Activated B cell treated with CpG ODN at 0.5 μM for 24 hours (primary cell): ENCODE data around the gene KAT2B. TPM values are rescaled to one million over a fixed set of nuclear protein-coding genes. Genes with fewer than 3 reads are reported as not detected.
A peak's percentile ranks its signal among the peaks of the same experiment; 100 is the strongest.

Experiments
- ATAC-seq: fragments of 200-7000 bp; cut with Tn5 transposase; one replicate; pipeline ENCODE4 v1.10.0; 2021; ENCODE audit warnings: low read depth, mild to moderate bottlenecking, moderate library complexity
- CTCF ChIA-PET: fragments of 350-600 bp; sonication (Branson Sonifier 250); formaldehyde crosslinking; loops from one replicate; lab custom pipeline; 2021; ENCODE audit warnings: antibody characterized with exemption; lab: Charles Lee
- POLR2A ChIA-PET: fragments of 350-600 bp; sonication (Branson Sonifier 250); formaldehyde crosslinking; loops from one replicate; lab custom pipeline; 2021; ENCODE audit warnings: antibody characterized with exemption; lab: Charles Lee
- DNase-seq: peaks from one replicate; pipeline ENCODE4 v3.0.0; 2022
- H3K27ac Mint-ChIP-seq: one replicate; pipeline ENCODE4 v1.8.0; 2020; ENCODE audit warnings: mixed read lengths
- H3K27me3 Mint-ChIP-seq: one replicate; pipeline ENCODE4 v1.8.0; 2021; ENCODE audit warnings: mixed read lengths
- H3K36me3 Mint-ChIP-seq: one replicate; pipeline ENCODE4 v1.8.0; 2021; ENCODE audit warnings: low read depth, mixed read lengths
- H3K4me1 Mint-ChIP-seq: one replicate; pipeline ENCODE4 v1.8.0; 2021; ENCODE audit warnings: mixed read lengths
- H3K4me3 Mint-ChIP-seq: one replicate; pipeline ENCODE4 v1.8.0; 2020; ENCODE audit warnings: mild to moderate bottlenecking, mixed read lengths
- H3K9me3 Mint-ChIP-seq: one replicate; pipeline ENCODE4 v1.8.0; 2020; ENCODE audit warnings: mixed read lengths
- CTCF ChIP-seq: fragments of 200-600 bp; IDR thresholded peaks from one replicate; pipeline ENCODE4 v1.8.0; 2022; ENCODE audit warnings: antibody characterized with exemption, mild to moderate bottlenecking
- intact Hi-C: fragments of 100-400 bp; cut with micrococcal nuclease; formaldehyde crosslinking; loops from one replicate; pipeline ENCODE4 v1.15.1; 2024
- total RNA-seq: library from RNA; stranded (reverse); gene quantifications from 2 replicates; pipeline ENCODE4 v1.2.3, GENCODE V29; 2022

KAT2B gene
- total RNA-seq, 1 donor from 2014 or later = 35.9 TPM

GRCh38 chr3:20060974-20061685 is 20.9 kb downstream of the KAT2B start:
- no peak for ATAC-seq
- no peak for DNase-seq

GRCh38 chr3:20062996-20063395 is 22.8 kb downstream of the KAT2B start:
- TF ChIP-seq CTCF = no peak
- peaks cover 2% of the 10 kb centered on the region for H3K36me3 Mint-ChIP-seq
- ATAC-seq (no peak), DNase-seq (no peak)
- H3K4me3 Mint-ChIP-seq = no peak overlapping the region
- ChIA-PET CTCF (no interaction called here), POLR2A (no interaction called here)
- intact Hi-C loops = loop anchor here (2.0 kb wide), 1 partner anchor 18 kb away; no protein-coding TSS in a partner anchor
- H3K9me3 Mint-ChIP-seq = no peaks in the 10 kb centered on the region
- no peaks in the 10 kb centered on the region for H3K27me3 Mint-ChIP-seq
- H3K27ac Mint-ChIP-seq = no peak overlapping the region
- H3K4me1 Mint-ChIP-seq = peaks cover 39% of the 10 kb centered on the region

More at GRCh38 chr3:20060974-20061685, 20.9 kb downstream of the KAT2B start:
- Mint-ChIP-seq H3K27ac (peak overlapping the region; percentile 3), H3K27me3 (no peaks in the 10 kb centered on the region), H3K36me3 (peaks cover 2% of the 10 kb centered on the region), H3K9me3 (no peaks in the 10 kb centered on the region), H3K4me1 (peaks cover 39% of the 10 kb centered on the region), H3K4me3 (peak overlapping the region; percentile 1)
- intact Hi-C loops = no loop called here
- ChIA-PET CTCF (no interaction called here), POLR2A (no interaction called here)
- no peak for TF ChIP-seq CTCF

GRCh38 chr3:20064387-20064786 is 24.1 kb downstream of the KAT2B start:
- Mint-ChIP-seq H3K4me3 (no peak overlapping the region), H3K4me1 (peaks cover 42% of the 10 kb centered on the region), H3K36me3 (peaks cover 4% of the 10 kb centered on the region), H3K9me3 (no peaks in the 10 kb centered on the region), H3K27me3 (no peaks in the 10 kb centered on the region), H3K27ac (no peak overlapping the region)
- TF ChIP-seq CTCF = no peak
- ChIA-PET CTCF (no interaction called here), POLR2A (interaction anchor here (1.2 kb wide), 1 partner anchor 116 kb away, joined by 3 read pairs; no protein-coding TSS in a partner anchor)
- no peak for DNase-seq
- intact Hi-C loops = no loop called here
- no peak for ATAC-seq

- Mint-ChIP-seq H3K36me3 (peaks cover 4% of the 10 kb centered on the region), H3K4me3 (no peak overlapping the region), H3K9me3 (no peaks in the 10 kb centered on the region), H3K27ac (no peak overlapping the region), H3K27me3 (no peaks in the 10 kb centered on the region), H3K4me1 (peaks cover 39% of the 10 kb centered on the region)
- no peak for DNase-seq
- no peak for ATAC-seq
- POLR2A ChIA-PET = interaction anchor here (0.6 to 1.2 kb wide), 3 partner anchors 53 to 826 kb away, joined by 3 to 11 read pairs (median 5); no protein-coding TSS in a partner anchor
- no peak for TF ChIP-seq CTCF
- CTCF ChIA-PET = no interaction called here
- intact Hi-C loops = no loop called here
Observed at GRCh38 chr3:20064796-20065564, 24.7 kb downstream of the KAT2B start.

- no peaks in the 10 kb centered on the region for H3K9me3 Mint-ChIP-seq
- no peak overlapping the region for H3K27ac Mint-ChIP-seq
- H3K27me3 Mint-ChIP-seq = no peaks in the 10 kb centered on the region
- H3K36me3 Mint-ChIP-seq = peaks cover 4% of the 10 kb centered on the region
- no peak overlapping the region for H3K4me3 Mint-ChIP-seq
- no peak for ATAC-seq
- ChIA-PET POLR2A (no interaction called here), CTCF (no interaction called here)
- peaks cover 31% of the 10 kb centered on the region for H3K4me1 Mint-ChIP-seq
- no peak for DNase-seq
- no peak for TF ChIP-seq CTCF
- intact Hi-C loops = no loop called here
Observed at GRCh38 chr3:20066079-20066478, 25.8 kb downstream of the KAT2B start.
